Kidney capillary endothelial cell (primary cell): Measurements from ENCODE around the gene COL28A1.

Experiments used
- DNase-seq: peaks from one replicate; pipeline ENCODE4 v3.0.0-alpha.2; 2018; ENCODE audit warnings: low spot score

COL28A1 gene

GRCh38 chr7:7331523-7331922 lies 204.2 kb downstream of the COL28A1 start:
- DNase-seq = no peak

GRCh38 chr7:7330997-7331396 lies 204.7 kb downstream of the COL28A1 start:
- no peak for DNase-seq

GRCh38 chr7:7329326-7329725 lies 206.3 kb downstream of the COL28A1 start:
- no peak for DNase-seq

- no peak for DNase-seq
Observed at GRCh38 chr7:7327423-7327822, 208.2 kb downstream of the COL28A1 start.

- DNase-seq = no peak
Observed at GRCh38 chr7:7324698-7325097, 211.0 kb downstream of the COL28A1 start.

GRCh38 chr7:7323921-7324320 lies 211.8 kb downstream of the COL28A1 start:
- no peak for DNase-seq

- no peak for DNase-seq
Observed at GRCh38 chr7:7323352-7323751, 212.3 kb downstream of the COL28A1 start.

GRCh38 chr7:7321681-7322080 lies 214.0 kb downstream of the COL28A1 start:
- no peak for DNase-seq

- no peak for DNase-seq
Observed at GRCh38 chr7:7318601-7319000, 217.1 kb downstream of the COL28A1 start.

- no peak for DNase-seq
Observed at GRCh38 chr7:7317850-7318249, 217.8 kb downstream of the COL28A1 start.

GRCh38 chr7:7315851-7316250 lies 219.8 kb downstream of the COL28A1 start:
- DNase-seq = no peak

- no peak for DNase-seq
Observed at GRCh38 chr7:7312323-7312722, 223.3 kb downstream of the COL28A1 start.

GRCh38 chr7:7311001-7311400 lies 224.7 kb downstream of the COL28A1 start:
- DNase-seq = no peak

- DNase-seq = no peak
Observed at GRCh38 chr7:7309203-7309602, 226.5 kb downstream of the COL28A1 start.
